Breast epithelium (tissue), 4 donors: ENCODE measurements around the gene BAIAP3. TPM values are rescaled to one million over a fixed set of nuclear protein-coding genes. Genes with fewer than 3 reads are reported as not detected.
"Not testable (repeated sequence)": the region's sequence is repeated elsewhere in the genome, so short reads cannot be mapped to it uniquely, and the experiment has no call there.

Experiments
- DNase-seq, 2 donors: peaks; one replicate each; pipeline ENCODE4 v3.0.0-alpha.2; 2019; ENCODE audit warnings: low spot score in 2 of 2
- H3K27ac ChIP-seq, 2 donors: fragments of 200-600 bp; sonication (generic) in 1 of 2; one replicate each; pipeline ENCODE4 v1.5.1; 2016 to 2019; ENCODE audit warnings: mild to moderate bottlenecking in 1 of 2
- H3K27me3 ChIP-seq, 2 donors: fragments of 200-600 bp; sonication (generic) in 1 of 2; one replicate each; pipeline versions ENCODE4 v1.5.1 to v1.6.0; 2017 to 2019; ENCODE audit warnings: control low read depth in 1 of 2, mild to moderate bottlenecking in 1 of 2
- H3K36me3 ChIP-seq: fragments of 200-600 bp; one replicate; pipeline ENCODE4 v1.5.1; 2019
- H3K4me1 ChIP-seq, 2 donors: fragments of 200-600 bp; sonication (generic); one replicate each; pipeline ENCODE4 v1.5.1; 2016 to 2019; ENCODE audit warnings: control low read depth in 1 of 2
- H3K4me3 ChIP-seq, 3 donors: fragments of 200-600 bp; sonication (generic); 1 replicate in 2 of 3; 2 replicates in 1 of 3; pipeline ENCODE4 v1.5.1; 2016 to 2019; ENCODE audit warnings: mild to moderate bottlenecking in 3 of 3, moderate library complexity in 2 of 3
- H3K9me3 ChIP-seq, 2 donors: fragments of 200-600 bp; sonication (generic) in 1 of 2; one replicate each; pipeline ENCODE4 v1.5.1; 2016 to 2019; ENCODE audit warnings: control low read depth in 1 of 2
- POLR2A ChIP-seq: fragments of 450-650 bp; IDR thresholded peaks from one replicate; pipeline ENCODE4 v1.6.1; 2016; ENCODE audit warnings: antibody characterized with exemption, mild to moderate bottlenecking, moderate library complexity
- POLR2AphosphoS5 ChIP-seq, 3 donors: sonication (generic); formaldehyde crosslinking; IDR thresholded peaks; one replicate each; pipeline ENCODE4 v1.6.1; 2017; ENCODE audit warnings: antibody characterized with exemption in 3 of 3
- intact Hi-C: fragments of 100-400 bp; cut with DNase I; formaldehyde crosslinking; loops from one replicate; pipeline ENCODE4 v1.15.1; 2023; ENCODE audit warnings: low total_unique reads
- total RNA-seq, 3 donors: library from RNA; depleted of rRNA; stranded (reverse); fragments of >200 nt; gene quantifications; one replicate each; pipeline ENCODE4 v1.1.0, GENCODE V29; 2016
- TF ChIP-seq, protein P1 (sequence below), 3 donors: fragments of 450-650 bp; IDR thresholded peaks; one replicate each; pipeline ENCODE4 v1.5.1; 2016 to 2017; ENCODE audit warnings: antibody characterized with exemption in 3 of 3, mild to moderate bottlenecking in 3 of 3, moderate library complexity in 3 of 3

The BAIAP3 gene
- total RNA-seq, 3 donors from 2014 or later = 2.7 to 8.2 (median 7.3) TPM

- intact Hi-C loops = no loop called here
- TF ChIP-seq, protein P1, sequence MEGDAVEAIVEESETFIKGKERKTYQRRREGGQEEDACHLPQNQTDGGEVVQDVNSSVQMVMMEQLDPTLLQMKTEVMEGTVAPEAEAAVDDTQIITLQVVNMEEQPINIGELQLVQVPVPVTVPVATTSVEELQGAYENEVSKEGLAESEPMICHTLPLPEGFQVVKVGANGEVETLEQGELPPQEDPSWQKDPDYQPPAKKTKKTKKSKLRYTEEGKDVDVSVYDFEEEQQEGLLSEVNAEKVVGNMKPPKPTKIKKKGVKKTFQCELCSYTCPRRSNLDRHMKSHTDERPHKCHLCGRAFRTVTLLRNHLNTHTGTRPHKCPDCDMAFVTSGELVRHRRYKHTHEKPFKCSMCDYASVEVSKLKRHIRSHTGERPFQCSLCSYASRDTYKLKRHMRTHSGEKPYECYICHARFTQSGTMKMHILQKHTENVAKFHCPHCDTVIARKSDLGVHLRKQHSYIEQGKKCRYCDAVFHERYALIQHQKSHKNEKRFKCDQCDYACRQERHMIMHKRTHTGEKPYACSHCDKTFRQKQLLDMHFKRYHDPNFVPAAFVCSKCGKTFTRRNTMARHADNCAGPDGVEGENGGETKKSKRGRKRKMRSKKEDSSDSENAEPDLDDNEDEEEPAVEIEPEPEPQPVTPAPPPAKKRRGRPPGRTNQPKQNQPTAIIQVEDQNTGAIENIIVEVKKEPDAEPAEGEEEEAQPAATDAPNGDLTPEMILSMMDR (IDR thresholded peaks at IDR 0.05) = no peak
- TF ChIP-seq POLR2AphosphoS5 (IDR thresholded peaks at IDR 0.05) = no peak
- TF ChIP-seq POLR2A = no peak
- Histone ChIP-seq H3K27me3 (no peaks in the 10 kb centered on the region), H3K27ac (no peak overlapping the region), H3K4me3 (no peak overlapping the region), H3K9me3 (peaks cover 0 to 8% of the 10 kb centered on the region in 2 donors), H3K4me1 (peaks cover 9 to 10% of the 10 kb centered on the region in 2 donors), H3K36me3 (peaks cover 6% of the 10 kb centered on the region)
- no peak for DNase-seq
Measured at GRCh38 chr16:1326391-1326790, 7.1 kb upstream of the BAIAP3 start.

GRCh38 chr16:1326946-1327618, 6.4 kb upstream of the BAIAP3 start:
- H3K4me3 ChIP-seq = no peak overlapping the region
- H3K4me1 ChIP-seq = peaks cover 15 to 16% of the 10 kb centered on the region in 2 donors
- H3K27me3 ChIP-seq = no peaks in the 10 kb centered on the region
- intact Hi-C loops = no loop called here
- no peak overlapping the region for H3K27ac ChIP-seq
- peaks cover 6% of the 10 kb centered on the region for H3K36me3 ChIP-seq
- peaks cover 0 to 8% of the 10 kb centered on the region in 2 donors for H3K9me3 ChIP-seq
- DNase-seq = no peak
- TF ChIP-seq, protein P1 (IDR thresholded peaks at IDR 0.05) = no peak
- TF ChIP-seq POLR2A (no peak), POLR2AphosphoS5 (IDR thresholded peaks at IDR 0.05) (no peak)

GRCh38 chr16:1327619-1327947, 5.9 kb upstream of the BAIAP3 start:
- H3K27me3 ChIP-seq = peaks cover 0 to 3% of the 10 kb centered on the region in 2 donors
- TF ChIP-seq POLR2A = no peak
- no peak for TF ChIP-seq POLR2AphosphoS5 (IDR thresholded peaks at IDR 0.05)
- TF ChIP-seq, protein P1 (IDR thresholded peaks at IDR 0.05) = no peak
- no peak overlapping the region for H3K27ac ChIP-seq
- intact Hi-C loops = no loop called here
- no peak overlapping the region for H3K4me3 ChIP-seq
- peaks cover 20 to 21% of the 10 kb centered on the region in 2 donors for H3K4me1 ChIP-seq
- peaks cover 6% of the 10 kb centered on the region for H3K36me3 ChIP-seq
- H3K9me3 ChIP-seq = peaks cover 0 to 8% of the 10 kb centered on the region in 2 donors
- no peak for DNase-seq

- DNase-seq, H3K4me3 ChIP-seq, intact Hi-C loops, H3K27me3 ChIP-seq, H3K9me3 ChIP-seq, H3K27ac ChIP-seq, H3K36me3 ChIP-seq: not testable (repeated sequence)
- peaks cover 21 to 22% of the 10 kb centered on the region in 2 donors for H3K4me1 ChIP-seq
Measured at GRCh38 chr16:1328136-1328535, 5.3 kb upstream of the BAIAP3 start.

GRCh38 chr16:1328961-1329360, 4.5 kb upstream of the BAIAP3 start:
- H3K4me3 ChIP-seq, H3K9me3 ChIP-seq, H3K36me3 ChIP-seq, intact Hi-C loops, H3K27ac ChIP-seq, DNase-seq: not testable (repeated sequence)
- Histone ChIP-seq H3K27me3 (peaks cover 5 to 17% of the 10 kb centered on the region in 2 donors), H3K4me1 (peaks cover 20 to 21% of the 10 kb centered on the region in 2 donors)

- no peak overlapping the region for H3K4me3 ChIP-seq
- DNase-seq = no peak
- peaks cover under 1% of the 10 kb centered on the region for H3K36me3 ChIP-seq
- H3K9me3 ChIP-seq = peaks cover 0 to 8% of the 10 kb centered on the region in 2 donors
- peaks cover 6 to 31% of the 10 kb centered on the region in 2 donors for H3K27me3 ChIP-seq
- peak overlapping the region in 1 of 2 donors; percentile 89 for H3K27ac ChIP-seq
- H3K4me1 ChIP-seq = peaks cover 22 to 26% of the 10 kb centered on the region in 2 donors
- intact Hi-C loops = no loop called here
- TF ChIP-seq POLR2A (no peak), POLR2AphosphoS5 (IDR thresholded peaks at IDR 0.05) (no peak)
- TF ChIP-seq, protein P1 (IDR thresholded peaks at IDR 0.05) = no peak
Measured at GRCh38 chr16:1330260-1330914, 3.1 kb upstream of the BAIAP3 start.
